ENCODE results near the gene SPATA13.

- TF ChIP-seq GATA2 (IDR thresholded peaks at IDR 0.05; ENCODE audit: low read depth, low read length): no peak
- TF ChIP-seq GATA3 (IDR thresholded peaks at IDR 0.05; ENCODE audit: low read depth, low read length): no peak
Measured at GRCh38 chr13:24196593-24197197, 36.2 kb downstream of the SPATA13 start.

Data from SH-SY5Y (cell line).